COR-L47 (cell line): ENCODE measurements around the gene SCUBE1.
"Not testable (repeated sequence)": the region's sequence is repeated elsewhere in the genome, so short reads cannot be mapped to it uniquely, and the experiment has no call there.

Experiments
- DNase-seq: peaks from one replicate; lab custom pipeline; 2025; lab: John Stamatoyannopoulos, UW

The SCUBE1 gene

GRCh38 chr22:43356881-43357280 is 13.7 kb upstream of the SCUBE1 start:
- DNase-seq = no peak

GRCh38 chr22:43355688-43356087 is 12.5 kb upstream of the SCUBE1 start:
- not testable (repeated sequence) for DNase-seq

- DNase-seq = no peak
Measured at GRCh38 chr22:43351966-43352345, 8.8 kb upstream of the SCUBE1 start.

GRCh38 chr22:43349636-43350035 is 6.5 kb upstream of the SCUBE1 start:
- no peak for DNase-seq

GRCh38 chr22:43346521-43346929 is 3.4 kb upstream of the SCUBE1 start:
- peak; percentile 27 for DNase-seq

GRCh38 chr22:43345761-43346301 is 2.7 kb upstream of the SCUBE1 start:
- DNase-seq = no peak

- no peak for DNase-seq
Measured at GRCh38 chr22:43345356-43345755, 2.2 kb upstream of the SCUBE1 start.

GRCh38 chr22:43344520-43344787 is 1.3 kb upstream of the SCUBE1 start:
- no peak for DNase-seq

GRCh38 chr22:43343670-43344519 is 723 bp upstream of the SCUBE1 start:
- no peak for DNase-seq

GRCh38 chr22:43342347-43343261 is 568 bp downstream of the SCUBE1 start:
- no peak for DNase-seq

GRCh38 chr22:43341565-43341964 is 1.6 kb downstream of the SCUBE1 start:
- DNase-seq = no peak

- no peak for DNase-seq
Measured at GRCh38 chr22:43338766-43339345, 4.3 kb downstream of the SCUBE1 start.

- no peak for DNase-seq
Measured at GRCh38 chr22:43337946-43338345, 5.2 kb downstream of the SCUBE1 start.

GRCh38 chr22:43337385-43337784 is 5.8 kb downstream of the SCUBE1 start:
- DNase-seq = no peak

GRCh38 chr22:43334378-43334777 is 8.8 kb downstream of the SCUBE1 start:
- no peak for DNase-seq

GRCh38 chr22:43333978-43334377 is 9.2 kb downstream of the SCUBE1 start:
- no peak for DNase-seq

- DNase-seq = no peak
Measured at GRCh38 chr22:43333156-43333555, 10.0 kb downstream of the SCUBE1 start.

GRCh38 chr22:43331698-43332097 is 11.5 kb downstream of the SCUBE1 start:
- DNase-seq = no peak

- DNase-seq = no peak
Measured at GRCh38 chr22:43331069-43331451, 12.1 kb downstream of the SCUBE1 start.

GRCh38 chr22:43330178-43331068 is 12.7 kb downstream of the SCUBE1 start:
- DNase-seq = no peak

- DNase-seq = no peak
Measured at GRCh38 chr22:43329061-43329460, 14.1 kb downstream of the SCUBE1 start.

GRCh38 chr22:43327157-43327438 is 16.1 kb downstream of the SCUBE1 start:
- no peak for DNase-seq
